ENCODE measurements around the gene IQCM.

- TF ChIP-seq CTCF (IDR thresholded peaks at IDR 0.05): no peak
- no peak for TF ChIP-seq HOXA7 (CRISPR knock-in tag; IDR thresholded peaks at IDR 0.05)
- TF ChIP-seq USF2 (IDR thresholded peaks at IDR 0.05): no peak
- no peak for TF ChIP-seq ELK1 (IDR thresholded peaks at IDR 0.05; ENCODE audit: low read depth, low read length)
- no peak for TF ChIP-seq CEBPB (IDR thresholded peaks at IDR 0.05)
Observed at GRCh38 chr4:149728444-149728843, 87.2 kb downstream of the IQCM start.

Measured in A549 (cell line).